Activated CD8-positive, alpha-beta memory T cell treated with anti-CD3 and anti-CD28 coated beads, Interleukin-2, amount 50 U/mL, for 24 hours (primary cell): ENCODE measurements around the gene KRTAP10-3.
"Not testable (repeated sequence)": the region's sequence is repeated elsewhere in the genome, so short reads cannot be mapped to it uniquely, and the experiment has no call there.

Experiments used
- DNase-seq: peaks from one replicate; pipeline ENCODE4 v3.0.0-alpha.2; 2020; ENCODE audit errors: extremely low read depth

Gene KRTAP10-3

DNA sequence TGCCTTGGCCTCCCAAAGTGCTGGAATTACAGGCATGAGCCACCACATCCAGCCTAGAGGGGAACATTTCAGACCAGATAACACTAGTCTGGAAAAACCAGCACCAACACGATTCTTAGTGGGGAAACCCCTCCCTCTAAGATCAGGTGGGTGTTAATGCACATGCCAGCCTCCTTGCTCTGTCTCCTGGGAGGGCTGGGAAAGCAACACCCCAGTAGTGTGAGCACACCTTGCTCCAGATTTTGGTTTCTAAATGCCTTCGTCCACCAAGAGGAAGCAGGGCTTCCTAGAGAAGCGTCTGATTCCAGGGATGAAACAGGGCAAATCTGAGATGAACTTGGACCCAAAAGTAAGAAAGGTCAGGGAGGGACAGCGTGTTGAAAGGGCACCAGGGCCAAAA lies 12.7 kb upstream of the KRTAP10-3 start:
- DNase-seq, result no peak

DNA sequence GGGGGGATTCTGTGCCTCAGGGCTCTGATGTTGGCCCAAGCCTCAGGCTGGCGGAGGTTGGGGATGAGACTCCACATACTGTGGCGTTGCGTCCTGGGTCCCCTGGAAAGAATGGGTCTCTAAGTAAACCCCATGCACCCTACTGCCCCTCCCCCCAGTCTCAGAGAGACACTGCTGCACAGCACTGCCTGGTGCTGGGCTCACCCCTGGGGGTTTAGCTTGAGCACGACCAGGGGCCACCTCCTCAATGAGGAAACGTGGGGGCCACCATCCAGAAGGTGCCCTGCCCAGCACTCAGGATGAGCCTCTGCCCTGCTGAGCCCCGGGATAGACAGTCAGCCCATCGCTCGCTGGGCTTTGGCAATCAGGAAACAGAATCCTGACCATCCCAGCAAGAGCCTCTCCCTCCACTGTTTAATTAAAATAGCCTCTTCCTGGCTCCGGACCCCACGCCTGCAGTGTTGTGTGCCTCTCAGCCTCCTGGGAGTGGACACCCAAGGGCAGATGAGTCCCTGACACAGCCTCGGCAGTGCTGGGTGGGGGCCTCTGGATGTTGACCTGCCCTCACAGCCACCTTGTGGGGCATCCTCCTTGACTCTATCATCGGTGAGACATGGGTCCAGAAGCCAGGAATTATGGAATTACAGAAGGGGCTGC lies 11.4 kb upstream of the KRTAP10-3 start:
- DNase-seq, result no peak

DNA sequence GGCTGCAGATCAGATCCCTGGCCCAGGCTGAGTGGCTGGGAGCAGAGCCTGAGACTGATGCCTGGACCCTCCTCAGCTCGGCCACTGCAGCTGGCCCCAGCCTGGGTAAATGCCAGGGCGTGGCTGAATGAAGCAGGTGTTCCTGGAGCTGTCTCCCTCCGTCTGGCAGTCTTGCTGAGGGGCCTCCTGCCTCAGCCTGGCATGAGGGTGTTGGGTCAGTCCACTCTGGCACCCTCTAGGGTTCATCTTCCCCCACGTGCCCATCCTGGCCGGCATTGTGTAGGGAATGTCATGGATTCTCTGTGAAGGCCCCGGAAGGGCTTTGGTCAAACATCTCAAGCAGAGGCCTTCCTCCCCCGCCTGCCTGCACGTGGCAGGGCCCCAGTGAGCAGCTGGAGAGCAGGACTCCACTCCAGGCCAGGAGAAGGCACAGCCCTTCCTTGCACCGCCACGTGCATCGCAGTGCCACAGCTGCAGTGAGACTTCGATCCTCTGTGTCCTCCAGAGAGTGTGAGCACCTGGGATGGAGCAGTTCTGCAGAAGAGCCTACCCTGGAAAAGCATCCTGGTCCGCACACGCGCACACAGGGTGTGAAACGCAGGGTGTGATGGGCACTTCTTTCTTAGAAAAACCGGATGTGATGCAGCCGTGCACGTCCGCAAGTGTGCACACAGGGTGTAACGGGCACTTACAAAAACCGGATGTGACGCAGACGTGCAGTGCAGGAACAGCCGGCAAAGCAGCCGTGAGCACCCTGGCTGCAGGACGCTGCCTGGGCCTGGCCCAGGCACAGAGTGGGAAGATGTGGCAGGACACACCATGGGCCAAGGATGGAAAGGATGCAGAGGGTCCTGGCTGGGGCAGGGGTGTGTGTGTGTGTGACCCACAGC lies 10.3 kb upstream of the KRTAP10-3 start:
- no peak for DNase-seq

DNA sequence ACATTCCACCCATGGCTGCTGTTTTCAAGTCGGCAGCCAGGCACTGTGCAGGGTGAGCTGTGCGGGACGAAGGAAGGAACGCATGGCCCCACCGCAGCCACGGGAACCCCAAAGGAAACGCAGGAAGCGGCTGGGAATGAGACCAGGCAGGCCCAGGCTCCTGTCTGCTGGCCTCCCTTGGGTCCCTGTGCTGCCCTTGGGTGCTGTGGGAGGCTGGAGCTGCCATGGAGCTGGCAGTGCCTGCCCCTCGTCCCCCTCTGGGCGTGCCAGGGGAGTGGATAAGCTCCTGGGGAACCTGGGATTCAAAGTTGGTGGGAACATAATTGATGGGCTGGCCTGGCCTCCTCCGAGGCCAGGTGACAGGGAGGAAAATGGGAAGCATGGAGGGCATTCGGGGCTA lies 9.7 kb upstream of the KRTAP10-3 start:
- DNase-seq, result no peak

DNA sequence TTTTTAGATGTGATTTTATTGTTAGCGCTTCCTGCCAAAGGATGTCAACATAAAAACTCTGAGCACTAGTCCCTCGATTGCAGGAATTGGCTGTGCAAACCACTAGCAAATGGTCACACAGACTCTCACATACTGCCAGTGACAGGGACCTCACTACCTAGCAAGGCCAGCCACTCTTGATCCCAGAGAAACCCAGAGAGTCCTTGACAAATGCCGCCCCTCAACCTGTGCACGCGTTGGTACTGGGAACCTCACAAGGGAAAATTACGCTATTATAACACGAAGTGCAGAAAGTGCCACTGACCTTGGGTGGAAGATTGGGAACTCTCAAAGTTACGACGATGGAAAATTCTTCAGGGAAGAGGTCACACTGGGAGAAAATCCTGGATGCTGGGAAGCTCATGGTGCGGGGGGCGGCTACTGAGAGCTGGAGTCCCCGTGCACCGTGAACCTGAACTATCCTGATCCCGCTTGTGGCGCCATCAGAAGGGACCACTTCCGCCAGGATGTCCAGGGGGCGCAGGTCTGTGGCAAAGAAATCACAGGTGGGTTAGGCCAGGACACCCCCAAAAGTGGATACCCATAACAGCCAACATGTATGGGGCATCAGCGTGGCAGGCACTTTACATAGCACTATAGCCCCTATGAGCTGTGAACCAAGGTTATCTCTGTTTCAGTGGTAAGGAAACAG lies 9.0 kb upstream of the KRTAP10-3 start:
- no peak for DNase-seq

DNA sequence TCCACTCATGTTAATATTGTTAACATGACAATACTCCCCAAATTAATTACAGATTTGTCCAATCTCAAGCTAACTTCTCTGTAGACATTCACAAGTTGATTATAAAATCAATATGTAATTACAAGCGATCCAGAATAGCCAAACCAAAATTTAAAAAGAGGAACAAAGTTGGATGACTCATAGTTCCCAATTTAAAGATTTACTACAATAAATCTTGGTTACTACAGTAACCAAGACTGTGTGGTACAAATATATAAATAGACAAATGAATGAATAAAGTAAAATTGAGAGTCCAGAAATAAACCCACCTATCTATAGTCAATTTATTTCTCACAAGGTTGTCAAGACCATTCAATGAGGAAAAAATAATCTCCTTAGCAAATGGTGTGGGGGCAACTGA lies 7.8 kb upstream of the KRTAP10-3 start:
- DNase-seq, result no peak

DNA sequence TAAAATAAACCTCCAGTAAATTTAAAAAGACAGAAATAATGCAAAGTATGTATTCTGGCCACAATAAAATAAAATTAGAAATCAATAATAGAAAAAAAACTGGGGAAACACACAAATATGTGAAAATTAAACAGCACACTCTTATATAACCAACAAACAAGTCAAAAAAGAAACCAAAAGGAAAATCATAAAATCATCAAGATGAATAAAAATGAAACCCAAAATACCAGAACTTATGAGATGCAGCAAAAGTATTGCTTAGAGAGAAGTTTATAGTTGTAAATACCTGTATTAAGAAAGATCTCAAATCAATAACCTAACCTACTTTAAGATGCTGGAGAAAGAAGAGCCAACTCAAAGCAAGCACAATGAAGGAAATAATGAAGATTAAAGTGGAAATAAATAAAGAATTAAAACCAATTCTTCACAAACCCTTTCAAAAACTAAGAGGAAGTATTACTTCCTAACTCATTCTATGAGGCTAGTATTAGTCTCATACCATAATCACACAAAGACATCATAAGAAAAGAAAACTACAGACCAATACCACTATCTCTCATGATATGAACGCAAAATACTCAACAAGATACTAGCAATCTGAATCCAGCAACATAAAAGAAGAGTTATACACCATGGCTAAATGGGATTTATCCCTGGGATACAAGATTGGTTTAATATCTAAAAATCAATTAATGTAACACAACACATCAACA lies 6.4 kb upstream of the KRTAP10-3 start:
- no peak for DNase-seq

DNA sequence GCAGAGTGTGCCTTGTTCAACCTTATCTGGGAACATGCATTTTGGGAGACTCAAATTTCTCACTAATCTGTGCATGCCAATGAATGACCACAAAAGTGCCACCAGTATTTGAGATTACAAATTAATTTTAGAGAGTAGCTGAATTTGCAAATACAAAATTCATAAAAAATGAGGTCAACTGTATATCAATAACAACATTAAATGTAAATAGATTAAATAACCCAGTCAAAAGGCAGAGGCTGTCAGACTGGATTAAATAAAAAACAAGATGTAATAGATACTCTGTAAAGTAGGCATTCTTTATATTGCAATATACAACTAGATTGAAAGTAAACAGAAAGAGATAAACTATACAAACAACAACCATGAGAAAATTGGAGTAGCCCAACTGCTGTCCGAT lies 5.5 kb upstream of the KRTAP10-3 start:
- no peak for DNase-seq

DNA sequence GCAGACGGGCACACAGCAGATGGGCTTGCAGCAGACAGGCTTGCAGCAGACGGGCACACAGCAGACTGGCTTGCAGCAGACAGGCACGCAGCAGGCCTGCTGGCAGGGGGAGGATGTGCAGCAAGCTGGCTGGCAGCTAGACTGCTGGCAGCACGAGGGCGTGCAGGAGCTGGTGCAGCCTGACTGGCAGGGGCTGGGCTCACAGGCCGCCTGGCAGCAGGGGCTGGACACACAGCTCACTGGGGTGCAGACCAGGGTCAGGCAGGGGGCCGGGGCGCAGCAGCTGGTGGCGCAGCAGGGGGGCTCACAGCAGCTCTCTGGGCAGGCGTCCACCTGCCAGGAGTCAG lies 293 bp downstream of the KRTAP10-3 start:
- not testable (repeated sequence) for DNase-seq

DNA sequence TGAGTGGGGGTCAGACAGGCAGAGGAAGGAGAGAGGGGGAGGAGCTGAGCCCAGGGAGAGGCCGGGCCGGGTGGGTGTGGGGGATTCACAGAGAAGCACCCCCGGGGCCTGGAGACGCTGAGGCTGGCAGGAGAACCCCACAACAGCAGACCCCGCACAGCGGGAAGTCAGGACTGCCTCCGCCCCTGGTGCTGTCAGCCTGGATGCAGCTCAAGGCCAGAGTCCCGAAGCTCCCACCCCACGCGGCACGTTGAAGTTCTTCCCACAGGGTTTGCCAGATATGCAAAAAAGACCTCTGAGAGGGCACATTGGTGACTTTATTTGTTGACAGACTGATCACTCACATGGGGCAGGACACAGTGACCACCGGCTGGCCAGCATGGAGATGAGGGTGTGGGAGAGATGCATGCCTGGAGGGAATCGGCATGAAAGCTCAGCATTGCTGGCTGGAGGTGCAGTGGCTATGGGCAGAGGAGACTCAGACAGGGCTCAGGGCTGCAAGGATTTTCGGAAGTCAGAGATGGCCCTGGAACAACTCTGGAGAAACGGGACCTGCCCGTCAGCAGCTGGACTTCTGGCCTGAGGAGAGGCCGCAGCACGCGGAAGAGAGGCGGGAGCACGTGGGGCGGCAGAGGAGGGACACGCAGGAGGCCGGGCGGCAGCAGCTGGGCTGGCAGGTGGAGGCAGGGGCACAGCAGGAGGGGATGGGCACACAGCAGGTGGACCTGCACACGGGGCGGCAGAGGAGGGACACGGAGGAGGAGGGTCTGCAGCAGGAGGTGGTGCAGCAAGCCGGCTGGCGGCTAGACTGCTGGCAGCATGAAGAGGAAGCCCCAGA lies 885 bp downstream of the KRTAP10-3 start:
- no peak for DNase-seq

DNA sequence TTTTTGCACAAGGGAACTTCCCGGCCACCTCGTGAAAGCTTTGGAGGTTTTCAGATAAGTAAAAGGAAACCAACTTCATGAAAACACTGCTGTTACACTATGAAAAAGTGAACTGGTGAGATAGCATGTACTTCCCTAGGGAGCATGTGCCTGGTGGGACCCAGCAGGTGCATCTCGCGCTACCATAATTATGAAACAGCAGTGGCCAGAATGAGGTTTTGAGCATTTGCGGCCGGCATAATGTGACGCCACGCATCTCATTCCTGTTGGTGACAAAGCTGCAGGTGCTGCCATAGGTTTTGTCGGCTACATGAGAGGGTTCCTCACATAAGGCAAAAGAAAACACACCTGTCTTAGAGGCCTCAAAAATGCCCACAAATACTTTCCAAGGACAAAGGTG lies 1.7 kb downstream of the KRTAP10-3 start:
- DNase-seq, result no peak

DNA sequence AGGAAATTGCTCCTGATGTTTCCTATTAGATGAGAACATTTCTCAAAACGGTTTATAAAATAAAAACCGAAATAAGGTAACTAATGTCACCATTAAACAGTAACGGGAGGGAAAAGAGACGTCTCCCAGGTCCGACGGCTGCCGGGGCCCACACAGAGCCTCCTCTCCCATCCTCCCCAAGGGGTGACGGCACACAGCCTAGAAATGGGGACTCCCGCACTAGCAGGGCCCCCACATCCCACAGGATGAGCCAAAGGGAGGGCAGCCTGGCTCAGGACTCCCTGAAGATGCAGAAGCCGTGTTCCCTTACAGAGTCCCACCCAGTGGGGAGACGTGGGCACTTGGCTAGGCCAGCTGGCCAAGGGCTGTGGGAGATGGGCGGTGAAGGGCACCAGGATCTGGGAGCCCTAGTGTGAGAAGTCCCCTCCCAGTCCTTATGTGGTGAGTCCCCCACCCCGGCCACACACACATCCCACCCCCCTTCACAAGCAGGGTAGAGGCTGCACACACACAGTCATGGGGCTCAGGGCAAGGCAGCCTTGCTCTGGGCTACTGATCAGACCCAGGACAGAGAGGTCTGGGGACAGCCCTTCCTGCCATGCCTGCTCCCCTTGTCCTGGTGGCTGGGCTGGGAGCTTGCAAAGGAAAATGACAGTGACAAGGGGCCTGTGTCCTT lies 3.3 kb downstream of the KRTAP10-3 start:
- no peak for DNase-seq

DNA sequence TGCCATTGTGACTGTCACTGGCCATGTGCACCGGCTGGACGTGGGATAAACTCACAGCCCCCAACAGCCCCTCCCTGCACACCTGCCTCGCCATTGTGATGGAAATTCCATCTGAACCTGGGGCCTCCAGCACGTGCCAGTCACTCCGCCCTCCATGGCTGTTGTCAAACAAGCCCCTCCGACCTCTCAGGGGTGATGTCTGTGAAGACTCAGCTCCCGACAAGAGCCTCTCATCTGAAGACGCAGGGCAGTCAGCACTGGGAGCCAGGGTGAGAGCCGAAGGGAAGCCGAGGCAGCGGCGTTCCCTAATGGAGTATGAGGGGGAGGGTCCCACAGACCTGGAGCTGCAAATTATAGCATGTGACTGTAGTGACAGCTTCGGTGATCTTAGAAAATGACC lies 5.9 kb downstream of the KRTAP10-3 start:
- no peak for DNase-seq

DNA sequence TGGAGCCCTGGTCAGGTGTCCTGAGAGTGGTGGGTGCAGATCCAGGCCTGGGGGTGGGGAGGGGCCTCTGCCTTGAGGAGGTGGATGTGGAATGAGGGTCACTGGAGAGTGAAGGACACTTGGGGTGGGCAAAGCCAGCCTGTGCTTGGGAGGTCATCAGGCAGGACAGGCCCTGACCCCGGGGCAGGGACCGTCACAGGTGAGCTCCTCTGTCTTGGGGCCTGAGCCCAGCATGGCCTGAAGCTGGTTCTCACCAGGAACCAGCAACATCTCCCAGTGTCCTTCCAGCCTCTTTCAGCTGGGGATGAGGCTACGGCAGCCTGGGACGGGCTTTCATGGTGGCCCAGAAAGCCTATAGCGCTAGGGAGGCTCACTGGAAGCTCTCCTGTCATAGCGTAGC lies 6.5 kb downstream of the KRTAP10-3 start:
- DNase-seq, result no peak

DNA sequence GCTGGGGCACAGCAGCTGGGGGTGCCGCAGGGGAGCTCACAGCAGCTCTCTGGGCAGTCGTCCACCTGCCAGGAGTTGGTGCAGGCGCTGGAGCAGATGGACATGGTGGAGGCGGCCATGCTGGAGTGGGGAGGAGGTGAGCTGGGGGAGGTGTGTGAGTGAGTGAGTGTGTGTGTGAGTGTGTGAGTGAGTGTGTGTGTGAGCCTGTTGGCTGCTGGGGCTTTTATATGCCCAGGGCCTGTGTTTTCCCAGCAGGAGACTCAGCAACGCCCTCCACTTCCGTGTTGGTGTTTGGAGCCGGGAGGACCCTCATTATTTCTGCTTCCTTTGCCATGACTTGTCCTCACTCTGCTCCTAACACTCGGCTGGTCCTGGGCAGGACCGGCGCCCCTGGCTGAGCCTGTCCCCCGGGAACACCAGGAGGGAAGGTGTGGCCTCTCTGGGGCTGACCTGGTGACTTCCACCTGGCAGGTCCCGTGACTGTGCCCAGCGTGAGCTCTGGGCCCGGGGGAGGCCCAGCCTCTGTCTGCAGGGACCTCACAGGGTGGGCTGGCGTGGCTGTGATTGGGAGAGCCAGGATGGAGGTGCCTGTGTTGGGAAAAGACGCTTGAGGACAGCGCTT lies 7.1 kb downstream of the KRTAP10-3 start, which contains the start of gene KRTAP10-2:
Gene KRTAP10-2, minus strand, starts transcription at position 166 of the 622 bp plus-strand sequence. Its CDS starts 47 bp downstream, at position 119.
- no peak for DNase-seq

DNA sequence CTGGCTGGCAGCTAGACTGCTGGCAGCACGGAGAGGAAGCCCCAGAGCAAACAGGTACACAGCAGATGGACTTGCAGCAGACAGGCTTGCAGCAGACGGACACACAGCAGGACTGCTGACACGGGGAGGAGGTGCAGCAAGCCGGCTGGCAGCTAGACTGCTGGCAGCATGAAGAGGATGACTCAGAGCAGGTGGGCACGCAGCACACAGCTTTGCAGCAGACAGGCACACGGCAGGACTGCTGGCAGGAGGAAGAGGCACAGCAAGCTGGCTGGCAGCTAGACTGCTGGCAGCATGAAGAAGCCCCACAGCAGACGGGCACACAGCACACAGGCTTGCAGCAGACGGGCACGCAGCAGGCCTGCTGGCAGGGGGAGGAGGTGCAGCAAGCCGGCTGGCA lies 7.8 kb downstream of the KRTAP10-3 start:
- DNase-seq, result no peak

DNA sequence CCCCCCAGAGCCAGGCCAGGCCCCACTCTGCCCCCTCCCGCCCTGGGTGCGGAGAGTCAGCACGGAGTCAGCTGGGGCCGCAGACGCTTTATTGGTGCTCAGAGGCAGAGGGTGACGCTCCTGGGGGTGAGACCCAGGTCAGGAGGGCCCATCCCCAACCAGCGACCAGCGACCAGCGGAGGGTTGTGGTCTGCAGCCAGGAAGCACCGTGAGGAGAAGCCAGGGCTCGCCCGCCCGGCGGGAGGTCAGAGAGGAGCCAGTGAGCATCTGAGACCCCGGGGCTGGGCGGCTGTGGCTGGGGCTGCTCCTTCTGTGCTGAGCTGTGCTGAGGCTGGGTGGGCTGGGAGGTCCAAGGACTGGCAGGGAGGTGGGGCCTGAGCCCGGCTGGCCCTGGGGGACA lies 8.3 kb downstream of the KRTAP10-3 start:
- not testable (repeated sequence) for DNase-seq

DNA sequence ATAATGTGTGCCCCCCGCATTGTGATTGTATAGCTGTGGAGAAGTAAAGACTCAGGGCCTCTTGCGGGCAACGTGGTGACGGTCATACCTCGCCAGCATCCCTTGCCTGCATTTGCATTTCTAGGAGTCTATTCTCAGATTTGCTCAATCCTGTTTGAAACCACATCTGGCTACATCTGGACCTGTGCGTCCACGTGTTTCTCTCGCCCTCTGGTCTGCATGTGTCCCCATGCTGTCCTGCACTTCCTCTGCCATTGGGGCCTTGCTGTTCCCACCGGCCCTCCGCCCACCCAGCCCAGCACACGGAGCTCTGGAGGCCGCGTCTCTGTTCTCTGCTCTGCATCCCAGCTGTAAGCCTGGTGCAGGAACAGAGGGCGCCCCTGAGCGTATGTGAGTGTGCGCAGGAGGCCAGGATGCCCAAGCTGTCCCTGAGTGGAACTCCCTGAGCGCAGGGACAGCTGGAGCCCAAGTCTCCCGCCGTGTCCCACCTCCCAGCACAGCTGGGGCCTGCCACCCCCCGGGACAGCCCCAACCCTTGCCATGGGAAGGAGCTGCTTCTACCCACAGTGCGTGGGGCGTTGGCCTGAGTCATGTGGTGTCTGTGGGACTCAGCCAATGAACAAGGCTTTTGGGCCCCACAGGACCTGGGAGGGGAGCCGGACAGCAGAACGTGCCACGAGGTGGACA lies 8.9 kb downstream of the KRTAP10-3 start:
- DNase-seq, result no peak

DNA sequence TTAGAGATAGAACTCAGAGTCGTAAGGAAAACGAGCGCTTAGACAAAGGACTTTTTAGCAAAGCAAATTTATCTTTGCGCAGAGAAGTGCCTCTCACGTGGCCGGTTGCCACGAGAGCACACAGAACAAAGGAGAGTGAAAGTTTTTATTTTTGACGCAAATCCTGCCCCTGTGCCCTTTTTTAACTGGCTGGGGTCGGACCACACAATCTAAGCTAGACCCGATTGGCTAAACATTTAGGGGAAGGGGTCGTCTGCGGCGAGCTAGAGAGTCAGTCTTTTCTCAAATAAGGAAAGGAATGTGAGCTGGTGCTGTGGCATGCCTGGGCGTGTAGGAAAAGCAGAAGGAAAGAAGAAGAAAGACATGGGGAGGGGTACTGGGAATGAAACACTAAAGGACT lies 9.7 kb downstream of the KRTAP10-3 start:
- DNase-seq, result no peak

DNA sequence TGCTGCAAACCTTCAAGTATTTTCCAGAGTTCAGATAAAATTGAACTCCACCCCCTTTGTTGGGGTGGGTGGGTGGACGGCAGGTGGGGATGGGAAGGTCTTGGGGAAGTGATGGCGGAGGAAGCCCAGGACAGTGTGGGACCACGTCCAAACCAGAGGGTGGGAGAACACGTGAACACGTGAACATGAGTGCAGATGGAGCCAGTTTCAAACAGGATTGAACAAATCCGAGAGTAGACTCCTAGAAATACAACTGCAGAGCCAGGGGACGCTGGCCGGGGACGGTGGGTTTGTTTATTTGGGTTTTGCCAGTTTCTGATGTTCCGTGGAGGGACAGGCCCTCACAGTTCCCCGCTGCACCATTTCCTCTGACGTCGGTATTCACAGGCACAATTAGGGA lies 10.2 kb downstream of the KRTAP10-3 start:
- no peak for DNase-seq
